SK-N-SH (cell line): Measurements from ENCODE around the gene STX16.

Experiments used
- CTCF ChIP-seq: fragments of 200-600 bp; sonication (generic); IDR thresholded peaks from 2 replicates; pipeline ENCODE4 v1.6.1; 2017; ENCODE audit warnings: antibody characterized with exemption, mild to moderate bottlenecking, moderate library complexity
- ELF1 ChIP-seq: IDR thresholded peaks from 2 replicates; pipeline ENCODE4 v1.4.0; 2012
- EZH2phosphoT487 ChIP-seq: fragments of 200-600 bp; sonication (generic); IDR thresholded peaks from 2 replicates; pipeline ENCODE4 v1.6.1; 2017; ENCODE audit warnings: low read depth, mixed run types, mild to moderate bottlenecking, antibody characterized with exemption, moderate library complexity, borderline replicate concordance
- GABPA ChIP-seq: IDR thresholded peaks from 2 replicates; pipeline ENCODE4 v1.4.0; 2012; ENCODE audit warnings: low read depth, mild to moderate bottlenecking
- MXI1 ChIP-seq: IDR thresholded peaks from 2 replicates; pipeline ENCODE4 v1.6.1; 2012; ENCODE audit warnings: mild to moderate bottlenecking, low read depth, low read length, improper control_type of control experiment
- POLR2AphosphoS5 ChIP-seq: IDR thresholded peaks from 2 replicates; pipeline ENCODE4 v1.6.1; 2012; ENCODE audit warnings: low read depth, low read length
- RCOR1 ChIP-seq: fragments of 150-350 bp; IDR thresholded peaks from 2 replicates; pipeline ENCODE4 v1.6.1; 2017; ENCODE audit warnings: antibody characterized with exemption, low read length
- TAF1 ChIP-seq: IDR thresholded peaks from 2 replicates; pipeline ENCODE4 v1.6.1; 2012; ENCODE audit warnings: low read depth, mild to moderate bottlenecking, low read length, moderate library complexity, borderline replicate concordance
- USF2 ChIP-seq: fragments of 150-350 bp; IDR thresholded peaks from 2 replicates; pipeline ENCODE4 v1.6.1; 2017; ENCODE audit warnings: antibody characterized with exemption, low read length, low read depth, borderline replicate concordance
- YY1 ChIP-seq: IDR thresholded peaks from 2 replicates; pipeline ENCODE4 v1.4.0; 2012; ENCODE audit warnings: low read depth, mild to moderate bottlenecking
- TF ChIP-seq, protein P1 (sequence below): IDR thresholded peaks from 2 replicates; pipeline ENCODE4 v1.4.0; 2012; ENCODE audit warnings: low read depth

DNA sequence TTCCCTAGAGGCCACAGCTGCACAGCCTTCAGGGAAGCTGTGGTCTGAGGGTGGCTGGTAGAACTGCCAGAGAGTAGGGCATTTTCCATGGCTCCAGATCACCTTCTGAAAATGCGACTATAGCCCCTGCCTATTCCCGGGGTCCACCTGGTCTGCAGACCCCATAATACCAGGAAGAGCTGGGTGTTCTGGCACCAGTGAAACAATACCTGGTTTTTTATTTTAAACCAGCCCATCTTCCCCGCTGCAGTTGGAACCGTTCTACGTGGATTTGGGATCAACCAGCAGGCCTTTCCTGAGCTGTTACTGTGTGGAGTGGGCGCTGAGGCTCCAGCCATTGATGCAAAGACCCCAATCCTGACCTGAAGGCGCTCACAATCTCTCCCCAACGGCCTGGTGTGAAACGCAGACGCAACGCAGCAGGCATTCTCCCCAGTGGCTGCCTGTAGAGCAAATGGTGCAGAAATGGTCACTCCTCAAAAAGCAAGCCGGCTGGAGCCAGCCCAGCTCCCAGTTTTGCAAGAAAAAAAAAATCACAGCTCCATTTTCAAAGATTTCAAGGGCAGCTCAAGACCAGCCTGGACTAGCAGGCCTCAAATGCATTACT, 52.8 kb downstream of the STX16 start:
- TF ChIP-seq RCOR1 (no peak), TAF1 (no peak), ELF1 (no peak), USF2 (no peak), YY1 (no peak), POLR2AphosphoS5 (no peak), MXI1 (no peak), CTCF (no peak), EZH2phosphoT487 (no peak), GABPA (no peak)
- TF ChIP-seq, protein P1, sequence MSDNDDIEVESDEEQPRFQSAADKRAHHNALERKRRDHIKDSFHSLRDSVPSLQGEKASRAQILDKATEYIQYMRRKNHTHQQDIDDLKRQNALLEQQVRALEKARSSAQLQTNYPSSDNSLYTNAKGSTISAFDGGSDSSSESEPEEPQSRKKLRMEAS, result no peak
